ENCODE data around the gene PRDM13.

DNA sequence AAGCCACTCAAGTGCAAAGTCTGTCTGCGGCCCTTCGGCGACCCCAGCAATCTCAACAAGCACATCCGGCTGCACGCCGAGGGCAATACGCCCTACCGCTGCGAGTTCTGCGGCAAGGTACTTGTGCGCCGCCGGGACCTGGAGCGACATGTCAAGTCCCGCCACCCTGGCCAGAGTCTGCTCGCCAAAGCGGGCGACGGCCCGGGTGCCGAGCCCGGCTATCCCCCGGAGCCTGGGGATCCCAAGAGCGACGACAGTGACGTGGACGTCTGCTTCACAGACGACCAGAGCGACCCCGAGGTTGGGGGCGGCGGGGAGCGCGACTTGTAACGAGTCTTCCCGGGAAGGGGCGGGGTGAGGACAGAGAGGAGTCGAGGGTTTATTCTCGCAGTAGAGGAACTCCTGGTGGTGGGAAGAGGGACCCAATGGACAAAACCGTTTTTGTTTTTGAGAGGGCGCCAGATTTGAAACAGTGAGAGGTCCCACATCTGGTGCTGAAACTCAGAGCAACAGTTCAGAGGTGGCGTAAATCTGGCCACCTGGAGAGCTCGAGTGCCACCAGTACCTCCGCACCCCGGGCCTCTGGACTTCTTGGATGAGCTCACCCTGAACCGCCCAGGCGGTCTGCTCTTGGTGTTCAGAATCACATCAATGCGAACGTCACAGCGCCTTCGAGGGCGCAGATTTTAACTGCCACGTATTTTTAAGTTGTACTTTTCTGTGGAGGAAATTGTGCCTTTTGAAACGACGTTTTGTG is 8.0 kb downstream of the PRDM13 start:
- TF ChIP-seq EZH2 (IDR thresholded peaks at IDR 0.05) (no peak), POLR2AphosphoS5 (IDR thresholded peaks at IDR 0.05; ENCODE audit: borderline replicate concordance, low read depth, low read length) (no peak)

Measured in SK-N-MC (cell line).